Activated CD8-positive, alpha-beta T cell treated with anti-CD3 and anti-CD28 coated beads for 36 hours (primary cell): ENCODE data around the gene MAP2K2. TPM values are rescaled to one million over a fixed set of nuclear protein-coding genes. Genes with fewer than 3 reads are reported as not detected.
A peak's percentile ranks its signal among the peaks of the same experiment; 100 is the strongest.

ENCODE experiments used
- ATAC-seq: fragments of 200-7000 bp; cut with Tn5 transposase; one replicate; pipeline ENCODE4 v1.10.0; 2021; ENCODE audit warnings: mild to moderate bottlenecking, moderate library complexity
- CTCF ChIA-PET: fragments of 350-600 bp; sonication (Branson Sonifier 250); formaldehyde crosslinking; loops from one replicate; lab custom pipeline; 2021; ENCODE audit warnings: antibody characterized with exemption; lab: Charles Lee
- POLR2A ChIA-PET: fragments of 350-600 bp; sonication (Branson Sonifier 250); formaldehyde crosslinking; loops from one replicate; lab custom pipeline; 2021; ENCODE audit warnings: antibody characterized with exemption; lab: Charles Lee
- DNase-seq: peaks from one replicate; pipeline ENCODE4 v3.0.0-alpha.2; 2020
- H3K27ac Mint-ChIP-seq: one replicate; pipeline ENCODE4 v1.8.0; 2021; ENCODE audit warnings: mild to moderate bottlenecking, mixed read lengths
- H3K27me3 Mint-ChIP-seq: one replicate; pipeline ENCODE4 v1.8.0; 2021; ENCODE audit warnings: mixed read lengths
- H3K36me3 Mint-ChIP-seq: one replicate; pipeline ENCODE4 v1.8.0; 2021; ENCODE audit warnings: low read depth, mixed read lengths
- H3K4me1 Mint-ChIP-seq: one replicate; pipeline ENCODE4 v1.8.0; 2021; ENCODE audit warnings: low read depth, mixed read lengths
- H3K4me3 Mint-ChIP-seq: one replicate; pipeline ENCODE4 v1.8.0; 2021; ENCODE audit warnings: mild to moderate bottlenecking, moderate library complexity, mixed read lengths
- H3K9me3 Mint-ChIP-seq: one replicate; pipeline ENCODE4 v1.8.0; 2021; ENCODE audit warnings: mixed read lengths
- intact Hi-C: fragments of 100-400 bp; cut with micrococcal nuclease; formaldehyde crosslinking; loops from one replicate; pipeline ENCODE4 v1.10.0; 2022
- total RNA-seq, 2 experiments: library from RNA; stranded (reverse); gene quantifications; one replicate each; pipeline ENCODE4 v1.2.3, GENCODE V29; 2021
- TF ChIP-seq, protein P1 (sequence below): fragments of 200-600 bp; IDR thresholded peaks from one replicate; pipeline ENCODE4 v1.8.0; 2022; ENCODE audit warnings: antibody characterized with exemption, mild to moderate bottlenecking

Gene MAP2K2
- total RNA-seq, 2 experiments from 2014 or later = 141 to 145 TPM

DNA sequence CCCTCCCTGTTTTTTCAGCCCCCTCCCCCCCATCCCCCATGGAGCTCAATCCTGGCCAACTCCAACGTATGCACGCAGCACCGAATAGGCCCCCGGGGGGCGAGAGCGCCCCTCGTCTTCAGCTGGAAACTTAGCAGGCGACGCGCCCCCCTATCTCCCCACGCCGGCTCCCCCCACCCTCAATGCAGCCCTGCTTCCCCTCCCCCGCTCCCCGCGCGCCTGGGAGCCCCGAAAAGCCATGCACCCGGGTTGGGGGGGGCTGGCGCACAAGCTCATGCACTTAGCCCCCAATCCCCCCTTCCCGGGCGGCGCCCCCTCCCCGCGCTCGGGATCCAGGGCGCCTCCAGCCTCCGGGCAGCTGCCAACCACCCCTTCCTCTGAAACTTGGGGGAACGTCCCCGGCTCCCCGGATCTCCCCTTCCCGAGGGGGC lies 57.7 kb downstream of the MAP2K2 start:
- ATAC-seq = no peak
- peak overlapping the region; percentile 42 for H3K27ac Mint-ChIP-seq
- intact Hi-C loops = no loop called here
- peak; percentile 73 for DNase-seq
- TF ChIP-seq, protein P1, sequence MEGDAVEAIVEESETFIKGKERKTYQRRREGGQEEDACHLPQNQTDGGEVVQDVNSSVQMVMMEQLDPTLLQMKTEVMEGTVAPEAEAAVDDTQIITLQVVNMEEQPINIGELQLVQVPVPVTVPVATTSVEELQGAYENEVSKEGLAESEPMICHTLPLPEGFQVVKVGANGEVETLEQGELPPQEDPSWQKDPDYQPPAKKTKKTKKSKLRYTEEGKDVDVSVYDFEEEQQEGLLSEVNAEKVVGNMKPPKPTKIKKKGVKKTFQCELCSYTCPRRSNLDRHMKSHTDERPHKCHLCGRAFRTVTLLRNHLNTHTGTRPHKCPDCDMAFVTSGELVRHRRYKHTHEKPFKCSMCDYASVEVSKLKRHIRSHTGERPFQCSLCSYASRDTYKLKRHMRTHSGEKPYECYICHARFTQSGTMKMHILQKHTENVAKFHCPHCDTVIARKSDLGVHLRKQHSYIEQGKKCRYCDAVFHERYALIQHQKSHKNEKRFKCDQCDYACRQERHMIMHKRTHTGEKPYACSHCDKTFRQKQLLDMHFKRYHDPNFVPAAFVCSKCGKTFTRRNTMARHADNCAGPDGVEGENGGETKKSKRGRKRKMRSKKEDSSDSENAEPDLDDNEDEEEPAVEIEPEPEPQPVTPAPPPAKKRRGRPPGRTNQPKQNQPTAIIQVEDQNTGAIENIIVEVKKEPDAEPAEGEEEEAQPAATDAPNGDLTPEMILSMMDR = no peak
- H3K36me3 Mint-ChIP-seq = peaks cover 11% of the 10 kb centered on the region
- H3K27me3 Mint-ChIP-seq = no peaks in the 10 kb centered on the region
- no peaks in the 10 kb centered on the region for H3K9me3 Mint-ChIP-seq
- ChIA-PET POLR2A (interaction anchor here (0.8 to 1.4 kb wide), 3 partner anchors 38 to 81 kb away, joined by 3 to 5 read pairs (median 5); partner anchors contain the start of gene EEF2), CTCF (no interaction called here)
- H3K4me3 Mint-ChIP-seq = peak overlapping the region; percentile 64
- peaks cover 36% of the 10 kb centered on the region for H3K4me1 Mint-ChIP-seq

DNA sequence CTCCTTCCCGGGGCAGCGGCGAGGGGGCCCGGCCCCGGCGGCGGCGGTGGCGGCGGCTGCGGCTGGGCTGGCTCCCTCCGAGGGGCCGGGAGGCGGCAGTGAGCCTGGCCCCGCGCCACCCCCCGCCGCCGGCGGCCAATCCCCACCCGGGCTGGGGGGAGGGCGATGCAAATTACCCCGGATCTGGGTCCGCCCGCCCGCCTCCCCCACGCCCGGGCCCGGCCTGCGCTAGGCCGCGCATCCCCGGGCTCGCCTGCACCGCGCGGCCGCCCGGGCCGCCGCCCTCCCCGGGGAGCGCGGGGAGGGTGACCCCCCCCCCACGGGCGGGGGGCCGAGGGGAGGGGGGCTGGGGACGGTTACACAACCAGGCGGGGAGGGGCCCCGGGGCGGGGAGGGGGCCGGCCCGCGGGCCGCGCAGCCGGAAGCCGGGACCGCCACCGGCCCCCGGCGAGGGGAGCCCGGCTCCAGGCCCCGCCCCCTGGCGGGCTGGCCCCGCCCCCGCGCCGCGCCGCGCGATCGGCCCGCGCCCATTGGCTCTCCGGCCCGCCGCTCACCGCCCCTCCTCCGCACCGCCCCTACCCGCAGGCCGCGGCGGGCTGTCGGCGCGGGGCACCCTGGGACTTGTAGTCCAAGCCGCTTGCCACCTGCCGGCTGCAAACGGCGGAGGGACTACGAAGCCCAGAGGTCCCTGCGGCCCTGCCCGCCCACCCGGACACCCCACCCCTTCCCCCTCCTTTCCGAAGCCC lies 58.3 kb downstream of the MAP2K2 start:
- POLR2A ChIA-PET = interaction anchor here (0.8 to 1.4 kb wide), 3 partner anchors 39 to 80 kb away, joined by 3 to 5 read pairs (median 5); partner anchors contain the start of gene EEF2
- intact Hi-C loops = no loop called here
- H3K4me1 Mint-ChIP-seq = peaks cover 40% of the 10 kb centered on the region
- CTCF ChIA-PET = no interaction called here
- no peaks in the 10 kb centered on the region for H3K9me3 Mint-ChIP-seq
- H3K27me3 Mint-ChIP-seq = no peaks in the 10 kb centered on the region
- DNase-seq = peak; percentile 96
- no peak overlapping the region for H3K27ac Mint-ChIP-seq
- ATAC-seq = peak; percentile 81
- TF ChIP-seq, protein P1 = no peak
- H3K36me3 Mint-ChIP-seq = peaks cover 11% of the 10 kb centered on the region
- peak overlapping the region; percentile 64 for H3K4me3 Mint-ChIP-seq

DNA sequence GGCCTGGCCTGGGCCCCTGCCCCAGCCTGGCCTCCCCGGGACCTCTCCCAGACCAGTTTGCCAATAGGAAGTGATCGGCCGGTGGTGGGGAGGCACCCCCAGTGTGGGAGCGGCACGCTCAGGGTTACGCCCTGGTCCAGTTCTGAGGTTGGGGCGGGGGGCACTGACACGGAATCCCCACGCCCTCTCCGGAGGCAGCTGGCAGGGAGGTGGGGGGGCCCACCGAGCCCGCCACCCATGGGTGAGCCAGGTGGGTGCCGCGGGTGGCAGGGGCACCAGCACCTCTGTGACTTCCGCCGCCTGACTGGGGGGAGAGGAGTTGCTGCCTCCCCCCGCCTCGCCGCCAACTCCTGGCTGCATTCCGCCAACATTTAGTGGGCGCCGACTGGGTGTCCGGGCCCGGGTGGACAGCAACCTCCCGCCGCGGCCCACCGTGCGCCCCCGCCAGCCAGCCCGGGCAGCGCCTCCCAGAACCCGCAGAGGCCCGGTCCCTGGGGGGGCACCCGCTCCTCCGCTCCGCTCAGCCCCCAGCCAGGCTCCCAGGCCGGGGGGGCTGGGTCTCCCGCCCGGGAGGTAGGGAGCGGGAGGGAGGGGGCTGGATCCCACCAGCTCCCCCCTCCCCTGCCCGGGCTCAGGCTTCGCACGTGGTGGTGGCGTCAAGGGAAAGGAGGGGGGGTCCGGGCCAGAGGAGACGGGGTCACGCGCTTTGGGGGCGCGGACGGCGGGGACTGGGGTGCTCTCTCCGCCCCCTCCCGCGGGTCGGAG lies 59.2 kb downstream of the MAP2K2 start:
- CTCF ChIA-PET = no interaction called here
- POLR2A ChIA-PET = interaction anchor here (0.6 to 0.7 kb wide), 2 partner anchors 12 to 16 kb away, joined by 3 read pairs; no protein-coding TSS in a partner anchor
- intact Hi-C loops = no loop called here

DNA sequence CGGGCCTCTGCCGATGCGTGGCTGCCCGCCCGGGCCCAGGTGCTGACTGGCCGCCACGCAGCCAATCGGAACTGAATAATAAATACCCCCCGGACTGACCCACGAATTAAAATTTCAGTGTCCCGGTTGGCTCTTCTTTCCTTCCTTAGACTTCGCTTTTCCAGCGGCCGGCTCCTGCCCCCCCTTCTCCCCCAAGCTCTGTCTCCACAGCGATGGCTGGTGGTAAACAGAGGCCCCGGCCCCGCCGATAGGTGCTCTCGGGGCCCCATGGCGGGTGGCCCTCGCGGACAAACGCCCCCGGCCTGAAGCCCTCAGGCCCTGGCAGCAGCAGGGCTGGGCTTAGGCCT lies 59.8 kb downstream of the MAP2K2 start:
- intact Hi-C loops = no loop called here
- ChIA-PET POLR2A (no interaction called here), CTCF (no interaction called here)
- no peak for DNase-seq
- Mint-ChIP-seq H3K4me3 (peak overlapping the region; percentile 89), H3K36me3 (peaks cover 14% of the 10 kb centered on the region), H3K4me1 (peaks cover 40% of the 10 kb centered on the region), H3K9me3 (no peaks in the 10 kb centered on the region), H3K27me3 (no peaks in the 10 kb centered on the region), H3K27ac (peak overlapping the region; percentile 90)
- ATAC-seq = no peak
- TF ChIP-seq, protein P1 = no peak

More for the DNA sequence above, 59.2 kb downstream of the MAP2K2 start:
- H3K27ac Mint-ChIP-seq = peak overlapping the region; percentile 90
- peaks cover 42% of the 10 kb centered on the region for H3K4me1 Mint-ChIP-seq
- peak overlapping the region; percentile 89 for H3K4me3 Mint-ChIP-seq
- peak; percentile 55 for DNase-seq
- ATAC-seq = no peak
- H3K27me3 Mint-ChIP-seq = no peaks in the 10 kb centered on the region
- H3K36me3 Mint-ChIP-seq = peaks cover 14% of the 10 kb centered on the region
- H3K9me3 Mint-ChIP-seq = no peaks in the 10 kb centered on the region
- TF ChIP-seq, protein P1 = no peak
